Parathyroid adenoma (tissue), 2 donors: ENCODE data around the gene RMC1.
"Not testable (repeated sequence)": the region's sequence is repeated elsewhere in the genome, so short reads cannot be mapped to it uniquely, and the experiment has no call there.

ENCODE experiments used
- H2AFZ ChIP-seq: fragments of 300-600 bp; sonication (generic); one replicate; pipeline ENCODE4 v1.7.0; 2017; ENCODE audit warnings: antibody characterized with exemption, mild to moderate bottlenecking
- H3K27ac ChIP-seq: fragments of 300-600 bp; sonication (generic); one replicate; pipeline ENCODE4 v1.7.0; 2017
- H3K27me3 ChIP-seq: fragments of 300-600 bp; sonication (generic); one replicate; pipeline ENCODE4 v1.7.0; 2017; ENCODE audit warnings: low read length; ENCODE audit not compliant: control insufficient read depth, insufficient read depth
- H3K36me3 ChIP-seq: fragments of 300-600 bp; sonication (generic); one replicate; pipeline ENCODE4 v1.7.0; 2017; ENCODE audit warnings: low read length; ENCODE audit not compliant: control insufficient read depth, insufficient read depth
- H3K4me1 ChIP-seq: fragments of 300-600 bp; sonication (generic); one replicate; pipeline ENCODE4 v1.7.0; 2017; ENCODE audit warnings: control low read depth
- H3K4me2 ChIP-seq: fragments of 300-600 bp; sonication (generic); one replicate; pipeline ENCODE4 v1.7.0; 2017; ENCODE audit warnings: low read length
- H3K4me3 ChIP-seq: fragments of 300-600 bp; sonication (generic); one replicate; pipeline ENCODE4 v1.7.0; 2017; ENCODE audit warnings: low read depth, low read length
- H3K79me2 ChIP-seq: fragments of 300-600 bp; sonication (generic); one replicate; pipeline ENCODE4 v1.7.0; 2017; ENCODE audit warnings: control low read depth
- H3K9ac ChIP-seq: fragments of 300-600 bp; sonication (generic); one replicate; pipeline ENCODE4 v1.7.0; 2017; ENCODE audit warnings: mild to moderate bottlenecking
- H3K9me3 ChIP-seq: fragments of 300-600 bp; sonication (generic); one replicate; pipeline ENCODE4 v1.7.0; 2017; ENCODE audit warnings: low read length; ENCODE audit not compliant: control insufficient read depth
- CTCF ChIP-seq: fragments of 300-600 bp; sonication (generic); IDR thresholded peaks from one replicate; pipeline ENCODE4 v1.7.0; 2017; ENCODE audit warnings: antibody characterized with exemption, mild to moderate bottlenecking
- donor health status: primary hyperparathyroidism.

The RMC1 gene

GRCh38 chr18:23550898-23551297, 47.6 kb downstream of the RMC1 start:
- no peaks in the 10 kb centered on the region for H3K79me2 ChIP-seq
- H2AFZ ChIP-seq = no peak overlapping the region
- no peak overlapping the region for H3K9ac ChIP-seq
- H3K4me1 ChIP-seq = peaks cover 5% of the 10 kb centered on the region
- H3K36me3 ChIP-seq = no peaks in the 10 kb centered on the region
- no peaks in the 10 kb centered on the region for H3K9me3 ChIP-seq
- H3K4me3 ChIP-seq = no peak overlapping the region
- TF ChIP-seq CTCF = no peak
- H3K27ac ChIP-seq = no peak overlapping the region
- peak overlapping the region; percentile 2 for H3K4me2 ChIP-seq
- H3K27me3 ChIP-seq = no peaks in the 10 kb centered on the region

- Histone ChIP-seq H3K9me3 (no peaks in the 10 kb centered on the region), H3K27me3 (no peaks in the 10 kb centered on the region), H3K36me3 (no peaks in the 10 kb centered on the region), H3K4me1 (no peaks in the 10 kb centered on the region), H3K4me2 (no peak overlapping the region), H3K9ac (no peak overlapping the region), H3K79me2 (peaks cover 11% of the 10 kb centered on the region), H3K27ac (no peak overlapping the region), H3K4me3 (no peak overlapping the region), H2AFZ (no peak overlapping the region)
- no peak for TF ChIP-seq CTCF
These were observed 48.7 kb downstream of the RMC1 start for GRCh38 chr18:23551978-23552377.

GRCh38 chr18:23552505-23552904, 49.2 kb downstream of the RMC1 start:
- H3K4me1 ChIP-seq = no peaks in the 10 kb centered on the region
- TF ChIP-seq CTCF = no peak
- H3K4me3 ChIP-seq = no peak overlapping the region
- H3K79me2 ChIP-seq = peaks cover 13% of the 10 kb centered on the region
- H3K9me3 ChIP-seq = no peaks in the 10 kb centered on the region
- H3K4me2 ChIP-seq = no peak overlapping the region
- H3K36me3 ChIP-seq = no peaks in the 10 kb centered on the region
- no peak overlapping the region for H2AFZ ChIP-seq
- H3K9ac ChIP-seq = no peak overlapping the region
- no peak overlapping the region for H3K27ac ChIP-seq
- H3K27me3 ChIP-seq = no peaks in the 10 kb centered on the region

- Histone ChIP-seq H3K27me3 (no peaks in the 10 kb centered on the region), H3K36me3 (no peaks in the 10 kb centered on the region), H3K9ac (no peak overlapping the region), H3K4me2 (no peak overlapping the region), H3K9me3 (no peaks in the 10 kb centered on the region), H3K79me2 (peaks cover 20% of the 10 kb centered on the region), H3K4me3 (no peak overlapping the region), H3K27ac (peak overlapping the region; percentile 15), H2AFZ (no peak overlapping the region), H3K4me1 (no peaks in the 10 kb centered on the region)
- no peak for TF ChIP-seq CTCF
These were observed 50.6 kb downstream of the RMC1 start for GRCh38 chr18:23553887-23554286.

GRCh38 chr18:23556145-23556780, 53.0 kb downstream of the RMC1 start:
- Histone ChIP-seq H3K9ac (no peak overlapping the region), H3K36me3 (no peaks in the 10 kb centered on the region), H3K4me3 (no peak overlapping the region), H3K27me3 (no peaks in the 10 kb centered on the region), H3K79me2 (peaks cover 29% of the 10 kb centered on the region), H3K9me3 (no peaks in the 10 kb centered on the region), H3K4me1 (no peaks in the 10 kb centered on the region), H3K4me2 (no peak overlapping the region), H3K27ac (no peak overlapping the region), H2AFZ (no peak overlapping the region)
- no peak for TF ChIP-seq CTCF

- H3K4me2 ChIP-seq, H3K9ac ChIP-seq, H3K4me1 ChIP-seq, H3K27ac ChIP-seq, H3K4me3 ChIP-seq, H3K9me3 ChIP-seq, H2AFZ ChIP-seq, H3K36me3 ChIP-seq, H3K27me3 ChIP-seq: not testable (repeated sequence)
- peaks cover 30% of the 10 kb centered on the region for H3K79me2 ChIP-seq
These were observed 54.2 kb downstream of the RMC1 start for GRCh38 chr18:23557511-23557910.
